ENCODE data around the gene COQ10A. TPM values are rescaled to one million over a fixed set of nuclear protein-coding genes. Genes with fewer than 3 reads are reported as not detected.

Gene COQ10A
- total and polyA plus RNA-seq, 10 of the 15 experiments (the other 5 are each of a cell fraction or from before 2014, with no cell fraction given): 3.3 to 19.5 (median 6.9) TPM

DNA sequence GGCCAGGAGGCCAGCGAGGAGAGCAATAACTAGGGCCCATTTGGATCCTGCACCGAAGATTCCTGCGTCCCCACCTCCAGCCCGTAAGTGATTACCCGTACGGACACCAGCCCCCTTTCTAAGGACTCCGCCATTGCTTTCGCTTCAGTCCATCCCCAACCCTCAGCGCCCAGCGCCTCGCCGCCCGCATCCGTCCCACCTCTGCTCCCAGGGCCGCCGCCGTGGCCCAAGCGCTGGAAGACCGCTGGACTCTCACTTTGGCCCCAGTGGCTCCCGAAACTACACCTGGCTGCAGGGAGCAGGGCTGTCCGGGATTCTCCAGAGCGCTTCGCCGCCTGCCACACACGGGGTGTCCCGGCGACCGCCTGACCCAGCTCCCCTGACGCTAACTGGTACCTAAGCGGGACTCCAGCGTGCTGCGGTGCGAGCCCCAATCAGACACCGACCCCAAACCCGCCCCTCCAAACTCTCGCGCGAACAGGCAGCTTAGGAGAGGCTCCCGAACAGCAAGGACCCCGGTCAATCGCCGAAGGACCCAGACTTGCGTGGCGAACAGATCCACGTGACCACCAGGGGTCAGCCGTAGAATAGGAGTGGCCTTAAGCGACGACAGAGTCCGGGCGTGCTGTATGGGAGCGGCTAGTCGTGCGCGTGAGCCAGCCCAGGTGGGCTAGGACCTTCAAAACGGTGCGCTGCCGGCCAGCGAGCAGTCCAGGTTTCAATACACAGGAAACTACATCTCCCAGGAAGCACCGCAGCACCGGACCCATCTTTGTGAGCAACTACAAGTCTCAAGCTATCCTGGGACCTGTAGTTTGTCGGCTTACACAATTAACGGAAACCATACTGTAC is 49.1 kb downstream of the COQ10A start, which contains the start of gene CNPY2 (continued):
- TF ChIP-seq, protein P1, sequence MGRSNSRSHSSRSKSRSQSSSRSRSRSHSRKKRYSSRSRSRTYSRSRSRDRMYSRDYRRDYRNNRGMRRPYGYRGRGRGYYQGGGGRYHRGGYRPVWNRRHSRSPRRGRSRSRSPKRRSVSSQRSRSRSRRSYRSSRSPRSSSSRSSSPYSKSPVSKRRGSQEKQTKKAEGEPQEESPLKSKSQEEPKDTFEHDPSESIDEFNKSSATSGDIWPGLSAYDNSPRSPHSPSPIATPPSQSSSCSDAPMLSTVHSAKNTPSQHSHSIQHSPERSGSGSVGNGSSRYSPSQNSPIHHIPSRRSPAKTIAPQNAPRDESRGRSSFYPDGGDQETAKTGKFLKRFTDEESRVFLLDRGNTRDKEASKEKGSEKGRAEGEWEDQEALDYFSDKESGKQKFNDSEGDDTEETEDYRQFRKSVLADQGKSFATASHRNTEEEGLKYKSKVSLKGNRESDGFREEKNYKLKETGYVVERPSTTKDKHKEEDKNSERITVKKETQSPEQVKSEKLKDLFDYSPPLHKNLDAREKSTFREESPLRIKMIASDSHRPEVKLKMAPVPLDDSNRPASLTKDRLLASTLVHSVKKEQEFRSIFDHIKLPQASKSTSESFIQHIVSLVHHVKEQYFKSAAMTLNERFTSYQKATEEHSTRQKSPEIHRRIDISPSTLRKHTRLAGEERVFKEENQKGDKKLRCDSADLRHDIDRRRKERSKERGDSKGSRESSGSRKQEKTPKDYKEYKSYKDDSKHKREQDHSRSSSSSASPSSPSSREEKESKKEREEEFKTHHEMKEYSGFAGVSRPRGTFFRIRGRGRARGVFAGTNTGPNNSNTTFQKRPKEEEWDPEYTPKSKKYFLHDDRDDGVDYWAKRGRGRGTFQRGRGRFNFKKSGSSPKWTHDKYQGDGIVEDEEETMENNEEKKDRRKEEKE (IDR thresholded peaks at IDR 0.05): no peak
- peak; percentile 82 for TF ChIP-seq BRCA1 (IDR thresholded peaks at IDR 0.05; ENCODE audit: low read depth, low read length)
- peak; percentile 98 for TF ChIP-seq IKZF1 (conservative IDR thresholded peaks at IDR 0.05)
- TF ChIP-seq, protein P2, sequence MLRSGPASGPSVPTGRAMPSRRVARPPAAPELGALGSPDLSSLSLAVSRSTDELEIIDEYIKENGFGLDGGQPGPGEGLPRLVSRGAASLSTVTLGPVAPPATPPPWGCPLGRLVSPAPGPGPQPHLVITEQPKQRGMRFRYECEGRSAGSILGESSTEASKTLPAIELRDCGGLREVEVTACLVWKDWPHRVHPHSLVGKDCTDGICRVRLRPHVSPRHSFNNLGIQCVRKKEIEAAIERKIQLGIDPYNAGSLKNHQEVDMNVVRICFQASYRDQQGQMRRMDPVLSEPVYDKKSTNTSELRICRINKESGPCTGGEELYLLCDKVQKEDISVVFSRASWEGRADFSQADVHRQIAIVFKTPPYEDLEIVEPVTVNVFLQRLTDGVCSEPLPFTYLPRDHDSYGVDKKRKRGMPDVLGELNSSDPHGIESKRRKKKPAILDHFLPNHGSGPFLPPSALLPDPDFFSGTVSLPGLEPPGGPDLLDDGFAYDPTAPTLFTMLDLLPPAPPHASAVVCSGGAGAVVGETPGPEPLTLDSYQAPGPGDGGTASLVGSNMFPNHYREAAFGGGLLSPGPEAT (IDR thresholded peaks at IDR 0.05; ENCODE audit: low read depth): peak; percentile 71; the same call in 1 of the 2 replicates
- TF ChIP-seq TBL1XR1 (IDR thresholded peaks at IDR 0.05; ENCODE audit: low read depth, low read length): peak; percentile 14; the same call in 1 of the 2 replicates
- TF ChIP-seq NBN (IDR thresholded peaks at IDR 0.05): peak; percentile 78
- TF ChIP-seq RUNX3 (IDR thresholded peaks at IDR 0.05; ENCODE audit: low read length): peak; percentile 29; the same call in 1 of the 2 replicates
- TF ChIP-seq, protein P3, sequence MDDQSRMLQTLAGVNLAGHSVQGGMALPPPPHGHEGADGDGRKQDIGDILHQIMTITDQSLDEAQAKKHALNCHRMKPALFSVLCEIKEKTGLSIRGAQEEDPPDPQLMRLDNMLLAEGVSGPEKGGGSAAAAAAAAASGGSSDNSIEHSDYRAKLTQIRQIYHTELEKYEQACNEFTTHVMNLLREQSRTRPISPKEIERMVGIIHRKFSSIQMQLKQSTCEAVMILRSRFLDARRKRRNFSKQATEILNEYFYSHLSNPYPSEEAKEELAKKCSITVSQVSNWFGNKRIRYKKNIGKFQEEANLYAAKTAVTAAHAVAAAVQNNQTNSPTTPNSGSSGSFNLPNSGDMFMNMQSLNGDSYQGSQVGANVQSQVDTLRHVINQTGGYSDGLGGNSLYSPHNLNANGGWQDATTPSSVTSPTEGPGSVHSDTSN (IDR thresholded peaks at IDR 0.05; ENCODE audit: insufficient replicate concordance, low read depth, low read length): no peak
- peak; percentile 40; the same call in 1 of the 2 replicates for TF ChIP-seq SMC3 (IDR thresholded peaks at IDR 0.05; ENCODE audit: borderline replicate concordance, low read length)
- 0 out of 2 replicates have a peak, but pooled peaks have one; percentile 5 for TF ChIP-seq NRF1 (conservative IDR thresholded peaks at IDR 0.05; ENCODE audit: low read depth, low read length)
- TF ChIP-seq HDGF (IDR thresholded peaks at IDR 0.05): 0 out of 2 replicates have a peak, but pooled peaks have one; percentile 31
- peak; percentile 85 for TF ChIP-seq SIN3A (IDR thresholded peaks at IDR 0.05; ENCODE audit: low read depth, low read length)
- TF ChIP-seq, protein P4, sequence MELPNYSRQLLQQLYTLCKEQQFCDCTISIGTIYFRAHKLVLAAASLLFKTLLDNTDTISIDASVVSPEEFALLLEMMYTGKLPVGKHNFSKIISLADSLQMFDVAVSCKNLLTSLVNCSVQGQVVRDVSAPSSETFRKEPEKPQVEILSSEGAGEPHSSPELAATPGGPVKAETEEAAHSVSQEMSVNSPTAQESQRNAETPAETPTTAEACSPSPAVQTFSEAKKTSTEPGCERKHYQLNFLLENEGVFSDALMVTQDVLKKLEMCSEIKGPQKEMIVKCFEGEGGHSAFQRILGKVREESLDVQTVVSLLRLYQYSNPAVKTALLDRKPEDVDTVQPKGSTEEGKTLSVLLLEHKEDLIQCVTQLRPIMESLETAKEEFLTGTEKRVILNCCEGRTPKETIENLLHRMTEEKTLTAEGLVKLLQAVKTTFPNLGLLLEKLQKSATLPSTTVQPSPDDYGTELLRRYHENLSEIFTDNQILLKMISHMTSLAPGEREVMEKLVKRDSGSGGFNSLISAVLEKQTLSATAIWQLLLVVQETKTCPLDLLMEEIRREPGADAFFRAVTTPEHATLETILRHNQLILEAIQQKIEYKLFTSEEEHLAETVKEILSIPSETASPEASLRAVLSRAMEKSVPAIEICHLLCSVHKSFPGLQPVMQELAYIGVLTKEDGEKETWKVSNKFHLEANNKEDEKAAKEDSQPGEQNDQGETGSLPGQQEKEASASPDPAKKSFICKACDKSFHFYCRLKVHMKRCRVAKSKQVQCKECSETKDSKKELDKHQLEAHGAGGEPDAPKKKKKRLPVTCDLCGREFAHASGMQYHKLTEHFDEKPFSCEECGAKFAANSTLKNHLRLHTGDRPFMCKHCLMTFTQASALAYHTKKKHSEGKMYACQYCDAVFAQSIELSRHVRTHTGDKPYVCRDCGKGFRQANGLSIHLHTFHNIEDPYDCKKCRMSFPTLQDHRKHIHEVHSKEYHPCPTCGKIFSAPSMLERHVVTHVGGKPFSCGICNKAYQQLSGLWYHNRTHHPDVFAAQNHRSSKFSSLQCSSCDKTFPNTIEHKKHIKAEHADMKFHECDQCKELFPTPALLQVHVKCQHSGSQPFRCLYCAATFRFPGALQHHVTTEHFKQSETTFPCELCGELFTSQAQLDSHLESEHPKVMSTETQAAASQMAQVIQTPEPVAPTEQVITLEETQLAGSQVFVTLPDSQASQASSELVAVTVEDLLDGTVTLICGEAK (IDR thresholded peaks at IDR 0.05; ENCODE audit: borderline replicate concordance): peak; percentile 70; the same call in 1 of the 2 replicates
- TF ChIP-seq YY1 (IDR thresholded peaks at IDR 0.05; ENCODE audit: low read depth, low read length): peak; percentile 94
- TF ChIP-seq TCF12 (IDR thresholded peaks at IDR 0.05; ENCODE audit: low read depth, low read length): peak; percentile 48
- 0 out of 2 replicates have a peak, but pooled peaks have one; percentile 43 for TF ChIP-seq GATAD2B (conservative IDR thresholded peaks at IDR 0.05; ENCODE audit: low read depth)
- TF ChIP-seq NR2C1 (IDR thresholded peaks at IDR 0.05): peak; percentile 88
- TF ChIP-seq, protein P5, sequence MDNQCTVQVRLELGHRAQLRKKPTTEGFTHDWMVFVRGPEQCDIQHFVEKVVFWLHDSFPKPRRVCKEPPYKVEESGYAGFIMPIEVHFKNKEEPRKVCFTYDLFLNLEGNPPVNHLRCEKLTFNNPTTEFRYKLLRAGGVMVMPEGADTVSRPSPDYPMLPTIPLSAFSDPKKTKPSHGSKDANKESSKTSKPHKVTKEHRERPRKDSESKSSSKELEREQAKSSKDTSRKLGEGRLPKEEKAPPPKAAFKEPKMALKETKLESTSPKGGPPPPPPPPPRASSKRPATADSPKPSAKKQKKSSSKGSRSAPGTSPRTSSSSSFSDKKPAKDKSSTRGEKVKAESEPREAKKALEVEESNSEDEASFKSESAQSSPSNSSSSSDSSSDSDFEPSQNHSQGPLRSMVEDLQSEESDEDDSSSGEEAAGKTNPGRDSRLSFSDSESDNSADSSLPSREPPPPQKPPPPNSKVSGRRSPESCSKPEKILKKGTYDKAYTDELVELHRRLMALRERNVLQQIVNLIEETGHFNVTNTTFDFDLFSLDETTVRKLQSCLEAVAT (IDR thresholded peaks at IDR 0.05): no peak
